Middle frontal gyrus (tissue), 1 donor: ENCODE results near the gene CPOX.
"Not testable (repeated sequence)": the region's sequence is repeated elsewhere in the genome, so short reads cannot be mapped to it uniquely, and the experiment has no call there.

Experiments
- DNase-seq: peaks from one replicate; pipeline ENCODE4 v3.0.0-alpha.2; 2015; ENCODE audit warnings: low spot score; ENCODE audit errors: extremely low spot score

Gene CPOX

GRCh38 chr3:98593046-98593936 is at the start of gene CPOX:
CPOX (minus strand) TSS chr3:98593611; CDS start chr3:98593504, 107 bp downstream.
- peak; percentile 86 for DNase-seq

DNA sequence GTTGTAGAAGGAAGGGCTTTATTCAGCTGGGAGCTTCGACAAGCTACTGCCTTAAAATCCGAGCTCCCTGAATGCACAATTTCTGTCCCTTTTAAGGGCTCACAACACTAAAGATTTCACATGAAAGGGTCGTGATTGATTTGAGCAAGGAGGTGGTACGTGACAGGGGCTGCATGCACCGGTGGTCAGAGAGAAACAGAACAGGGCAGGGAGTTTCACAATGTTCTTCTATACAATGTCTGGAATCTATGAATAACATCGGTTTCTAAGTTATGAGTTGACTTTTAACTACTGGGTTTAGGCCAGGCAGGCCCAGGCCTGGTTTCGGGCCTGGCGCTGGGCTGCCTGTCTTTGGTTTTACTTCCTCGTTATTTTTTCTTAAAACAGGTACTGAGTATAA is 49.4 kb upstream of the CPOX start:
- not testable (repeated sequence) for DNase-seq

DNA sequence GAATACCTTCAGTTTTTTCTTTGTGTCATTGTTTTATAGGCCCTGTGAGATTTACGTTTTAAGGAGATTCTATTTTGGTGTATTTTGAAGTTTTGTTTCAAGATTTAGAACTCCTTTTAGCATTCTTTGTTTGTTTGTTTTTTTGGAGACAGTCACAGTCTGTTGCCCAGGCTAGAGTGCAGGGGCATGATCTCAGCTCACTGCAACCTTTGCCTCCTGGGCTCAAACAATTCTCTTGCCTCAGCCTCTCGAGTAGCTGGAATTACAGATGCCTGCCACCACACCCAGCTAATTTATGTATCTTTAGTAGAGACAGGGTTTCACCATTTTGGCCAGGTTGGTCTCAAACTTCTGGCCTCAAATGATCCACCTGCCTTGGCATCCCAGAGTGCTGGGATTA is 48.3 kb upstream of the CPOX start:
- DNase-seq = not testable (repeated sequence)

- not testable (repeated sequence) for DNase-seq
Measured at GRCh38 chr3:98638515-98638914, 45.1 kb upstream of the CPOX start.

- DNase-seq = no peak
Measured at GRCh38 chr3:98630416-98630815, 37.0 kb upstream of the CPOX start.

DNA sequence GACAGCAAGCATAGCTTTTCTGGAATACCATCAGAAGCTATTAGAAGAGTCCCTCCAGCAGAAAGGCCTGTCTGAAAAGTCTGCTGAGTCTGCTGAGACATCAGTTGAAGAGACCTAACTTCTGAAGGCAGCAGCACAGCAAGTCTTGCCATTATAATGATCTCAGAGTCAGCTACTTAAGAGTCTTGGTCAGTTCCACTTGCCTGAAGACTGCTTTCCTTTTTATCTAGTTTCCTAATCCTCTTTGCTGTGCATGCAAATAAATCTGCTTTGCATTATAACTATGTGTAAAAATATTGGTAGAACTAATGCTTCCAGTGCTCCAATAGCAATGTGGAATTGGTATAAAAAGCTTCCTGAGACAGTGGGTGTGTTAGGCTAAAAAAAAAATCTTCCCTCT is 34.9 kb upstream of the CPOX start:
- DNase-seq = no peak

- no peak for DNase-seq
Measured at GRCh38 chr3:98626151-98626550, 32.7 kb upstream of the CPOX start.

GRCh38 chr3:98623572-98624280 is 30.3 kb upstream of the CPOX start:
- no peak for DNase-seq

- no peak for DNase-seq
Measured at GRCh38 chr3:98617841-98618240, 24.4 kb upstream of the CPOX start.

DNA sequence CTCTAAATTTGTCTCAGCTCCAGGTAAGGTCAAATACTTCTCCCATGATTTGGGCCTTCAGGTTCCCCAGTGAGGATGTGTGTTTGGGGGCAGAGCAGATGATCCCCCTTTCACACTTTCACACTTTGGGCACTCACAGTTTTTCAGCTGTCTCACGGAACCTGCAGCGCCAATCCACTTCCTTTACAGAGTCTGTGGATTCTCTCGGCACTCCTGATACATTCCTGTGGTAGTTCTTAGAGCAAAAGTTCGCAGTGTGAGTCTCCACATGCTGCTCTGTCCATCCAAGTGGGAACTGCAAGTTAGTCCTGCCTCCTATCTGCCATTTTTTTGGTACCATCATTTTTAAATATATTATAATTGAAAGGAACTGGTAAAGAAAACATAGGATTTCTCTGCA is 20.2 kb upstream of the CPOX start:
- DNase-seq = no peak

DNA sequence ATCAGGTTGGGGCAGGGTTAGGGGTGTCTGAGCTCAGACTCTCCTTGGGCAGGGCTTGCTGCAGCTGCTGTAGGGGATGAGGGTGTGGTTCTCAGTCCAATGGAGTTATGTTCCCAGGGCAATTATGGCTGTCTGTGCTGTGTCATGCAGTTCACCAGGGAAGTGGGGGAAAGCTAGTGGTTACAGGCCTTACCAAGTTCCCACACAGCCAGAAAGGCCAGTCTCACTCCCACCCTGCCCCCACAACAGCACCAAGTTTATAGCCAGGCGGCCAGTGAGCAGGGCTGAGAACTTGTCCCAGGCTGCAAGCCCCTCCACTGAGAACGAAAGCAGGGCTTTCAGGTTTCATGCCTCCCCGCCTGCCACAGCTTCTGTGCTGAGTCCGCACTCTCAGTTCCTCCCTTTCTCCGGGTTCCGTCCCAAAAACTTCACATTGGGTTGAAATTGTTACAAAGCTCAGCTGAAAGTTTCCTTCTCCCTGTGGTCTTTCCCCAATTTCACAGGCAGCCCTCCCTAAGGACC is 19.6 kb upstream of the CPOX start:
- DNase-seq = no peak

DNA sequence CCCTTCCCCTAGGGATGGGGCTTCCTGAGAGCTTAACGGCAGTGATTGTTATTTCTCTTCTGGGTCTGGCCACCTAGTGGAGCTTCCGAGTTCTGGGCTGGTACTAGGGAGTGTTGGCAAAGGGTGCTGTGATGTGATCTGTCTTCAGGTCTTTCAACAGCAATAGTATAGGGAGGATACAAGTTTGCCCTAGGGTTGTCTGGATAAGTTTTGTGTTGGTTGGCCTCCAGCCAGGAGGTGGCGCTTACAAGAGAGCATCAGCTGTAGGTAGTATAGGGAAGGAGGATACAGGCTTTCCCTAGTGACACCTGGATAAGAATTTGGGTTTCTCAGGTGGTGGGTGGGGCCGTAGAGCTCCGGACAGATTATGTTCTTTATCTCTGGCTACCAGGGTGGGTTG is 19.2 kb upstream of the CPOX start:
- DNase-seq = no peak

- DNase-seq = no peak
Measured at GRCh38 chr3:98608029-98608428, 14.6 kb upstream of the CPOX start.

DNA sequence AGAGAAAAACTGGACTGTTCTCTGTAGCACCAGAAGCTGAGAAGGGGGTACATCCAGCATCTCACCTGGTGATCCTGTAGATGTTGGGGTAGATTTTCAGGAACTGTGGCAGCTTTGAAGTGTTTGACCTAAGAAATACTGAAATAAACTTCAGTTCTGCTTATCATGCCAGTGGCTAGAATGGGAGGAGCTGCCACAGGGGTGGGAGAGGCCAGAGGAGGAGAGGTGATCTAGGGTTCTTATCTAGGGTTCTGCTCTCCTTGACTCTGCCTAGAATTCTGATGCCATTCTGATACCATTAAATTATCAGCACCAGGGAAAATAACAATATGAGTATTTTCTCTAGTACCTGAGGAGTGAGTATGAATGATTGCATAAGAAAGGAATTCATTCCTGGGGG is 10.2 kb upstream of the CPOX start:
- no peak for DNase-seq

- peak; percentile 58 for DNase-seq
Measured at GRCh38 chr3:98602078-98602678, 8.8 kb upstream of the CPOX start.

- DNase-seq = no peak
Measured at GRCh38 chr3:98601180-98601579, 7.8 kb upstream of the CPOX start.

GRCh38 chr3:98600412-98601095 is 7.1 kb upstream of the CPOX start:
- DNase-seq = no peak

- no peak for DNase-seq
Measured at GRCh38 chr3:98599647-98600411, 6.4 kb upstream of the CPOX start.

GRCh38 chr3:98598492-98598891 is 5.1 kb upstream of the CPOX start:
- no peak for DNase-seq
